ENCODE results near the gene KANK2. TPM values are rescaled to one million over a fixed set of nuclear protein-coding genes. Genes with fewer than 3 reads are reported as not detected.

The KANK2 gene
- total and polyA plus RNA-seq, 10 of the 15 experiments (the other 5 are each of a cell fraction or from before 2014, with no cell fraction given) = 4.9 to 33.0 (median 21.0) TPM

DNA sequence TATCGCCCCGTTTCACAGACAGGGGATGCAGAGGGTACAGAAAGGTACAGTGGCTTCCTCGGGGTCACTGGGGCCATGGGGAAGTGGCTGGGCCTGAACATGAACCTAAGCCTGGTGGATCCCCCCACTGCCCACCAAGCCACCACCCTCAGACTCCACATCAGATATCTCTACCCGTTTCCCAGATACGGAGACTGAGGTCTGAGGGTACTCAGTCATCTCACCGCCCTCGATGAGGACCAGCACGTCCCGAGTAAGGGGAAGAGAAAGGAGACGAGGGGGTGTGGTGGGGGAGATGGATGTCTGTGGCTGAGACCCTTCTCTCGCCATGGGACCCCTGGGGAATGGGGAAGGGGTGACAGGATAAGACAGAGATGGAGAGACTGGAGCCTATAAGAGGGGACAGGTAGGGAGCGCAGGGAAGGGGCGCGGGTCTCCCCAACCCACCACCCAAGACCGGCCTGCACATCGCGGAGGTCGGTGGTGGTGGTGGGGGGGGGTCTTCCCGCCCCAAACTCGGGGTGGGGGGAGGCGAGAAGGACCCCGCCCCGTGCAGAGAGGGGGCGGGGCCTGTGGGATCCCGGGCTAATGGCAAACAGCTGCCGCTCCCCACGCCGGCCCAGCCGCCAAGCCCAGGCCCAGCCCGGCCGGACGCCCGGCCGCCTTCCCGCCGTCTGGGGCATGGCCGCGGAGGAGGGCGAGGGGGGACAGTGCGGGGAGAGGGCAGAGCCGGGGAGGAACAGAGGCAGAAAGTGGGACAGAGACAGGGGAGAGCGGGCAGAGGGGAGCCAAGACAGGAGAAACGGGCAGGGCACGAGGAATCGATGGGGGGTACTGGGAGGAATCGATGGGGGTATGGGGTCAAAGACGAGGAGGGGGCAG, 698 bp downstream of the KANK2 start:
- Histone ChIP-seq H3K9ac (ENCODE audit: control insufficient read depth, insufficient read depth, low read length) (peak overlapping the region; percentile 49; the same call in 1 of the 2 replicates), H3K79me2 (ENCODE audit: control insufficient read depth, insufficient read depth, low read length) (peaks cover 3% of the 10 kb centered on the region), H3K36me3 (ENCODE audit: control insufficient read depth in 2 of 2, insufficient read depth in 2 of 2, low read length in 1 of 2) (no peaks in the 10 kb centered on the region; a peak in 1 of 4 replicates), H3K9me3 (replicated peaks; ENCODE audit: control insufficient read depth, insufficient read depth, low read length) (no peaks in the 10 kb centered on the region; the same call in 2 of the 3 replicates), H4K20me1 (ENCODE audit: control insufficient read depth, insufficient read depth) (no peaks in the 10 kb centered on the region), H3K4me1 (ENCODE audit: control insufficient read depth, insufficient read depth, low read length) (peaks cover 16% of the 10 kb centered on the region), H2AFZ (ENCODE audit: control insufficient read depth, low read depth, low read length) (peak overlapping the region; percentile 82), H3K27me3 (replicated peaks in 1 of 2; ENCODE audit: control insufficient read depth in 2 of 2, insufficient read depth in 2 of 2, low read length in 1 of 2) (no peaks in the 10 kb centered on the region), H3K4me3 (peak overlapping the region; percentile 97), H3K4me2 (ENCODE audit: control insufficient read depth, insufficient read depth) (peak overlapping the region; percentile 77), H3K27ac (ENCODE audit: control insufficient read depth, insufficient read depth) (peak overlapping the region; percentile 42)
- TF ChIP-seq ZBTB11 (CRISPR knock-in tag; IDR thresholded peaks at IDR 0.05) = no peak
- TF ChIP-seq YY1 (IDR thresholded peaks at IDR 0.05; ENCODE audit: low read depth, low read length) = peak; percentile 14; the same call in 1 of the 2 replicates
- FAIRE-seq (no peak), ATAC-seq (peak; percentile 31), DNase-seq (ENCODE audit: low read depth, low spot score) (no peak)
- POLR2A ChIA-PET = no interaction called here
- SMC1A ChIA-PET (ENCODE audit: uncharacterized antibody, unreplicated experiment) = no interaction called here
- RAD21 ChIA-PET (ENCODE audit: unreplicated experiment) = no interaction called here
- 14% methylated on average over 34 of the region's 47 CpGs for WGBS (ENCODE audit: insufficient coverage, insufficient replicate concordance, low lambda C conversion rate, missing lambda C conversion rate)
- no TSS peak for BruUV-seq (replicated peaks)
- intact Hi-C loops (cut with micrococcal nuclease; ENCODE audit: unreplicated experiment) = loop anchor here (2.0 kb wide), 1 partner anchor 42 kb away; the partner anchor contains the start of gene SPC24
- CTCF ChIA-PET = no interaction called here
- in situ Hi-C loops (cut with MboI) = no loop called here

Data from GM12878 (cell line).